ENCODE measurements around the gene COX7B2. TPM values are rescaled to one million over a fixed set of nuclear protein-coding genes. Genes with fewer than 3 reads are reported as not detected.

COX7B2 gene
- total RNA-seq = not detected in 2 replicates

DNA sequence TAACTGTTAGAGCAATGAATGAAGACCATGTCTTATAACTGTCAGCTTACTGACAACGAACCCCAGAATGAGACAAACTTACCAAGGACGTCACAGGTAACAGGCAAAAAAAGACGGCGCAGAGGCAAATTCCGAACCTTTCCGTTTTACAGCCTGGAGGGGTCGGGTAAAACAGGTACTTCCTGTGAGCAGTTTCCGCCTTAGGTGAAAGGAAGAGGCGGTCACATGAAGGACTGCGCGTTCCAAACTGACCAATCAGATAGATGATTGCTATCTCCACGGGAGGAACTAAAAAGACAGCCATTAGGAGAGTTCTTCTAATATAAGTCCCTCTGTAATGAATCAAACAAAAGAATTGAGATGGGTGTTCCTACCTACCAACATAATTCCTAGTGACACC, at the start of gene COX7B2:
Gene COX7B2, minus strand, starts transcription at position 168 of the 400 bp plus-strand sequence. CDS start 174,053 bp downstream, outside the sequence.

Other genes starting within 250 kb of the COX7B2 start
- gene GABRA4, start 84.3 kb upstream of the COX7B2 start, total RNA-seq = under 0.01 TPM in 1 of 2 replicates, not detected in the other
- gene GABRB1, start 122.3 kb upstream of the COX7B2 start, total RNA-seq = 0.16 and 1.2 TPM in 2 replicates

Data from epithelial cell of alveolus of lung (primary cell).